Erythroblast (primary cell): ENCODE measurements around the gene ACAA2.
"Not testable (repeated sequence)": the region's sequence is repeated elsewhere in the genome, so short reads cannot be mapped to it uniquely, and the experiment has no call there.

Experiments
- GATA1 ChIP-seq: IDR thresholded peaks from 2 replicates; pipeline ENCODE4 v1.6.1; 2011; ENCODE audit warnings: low read depth, mild to moderate bottlenecking, control low read depth, low read length, moderate library complexity
- POLR2A ChIP-seq: IDR thresholded peaks from 2 replicates; pipeline ENCODE4 v1.6.1; 2011; ENCODE audit warnings: mild to moderate bottlenecking, low read length

DNA sequence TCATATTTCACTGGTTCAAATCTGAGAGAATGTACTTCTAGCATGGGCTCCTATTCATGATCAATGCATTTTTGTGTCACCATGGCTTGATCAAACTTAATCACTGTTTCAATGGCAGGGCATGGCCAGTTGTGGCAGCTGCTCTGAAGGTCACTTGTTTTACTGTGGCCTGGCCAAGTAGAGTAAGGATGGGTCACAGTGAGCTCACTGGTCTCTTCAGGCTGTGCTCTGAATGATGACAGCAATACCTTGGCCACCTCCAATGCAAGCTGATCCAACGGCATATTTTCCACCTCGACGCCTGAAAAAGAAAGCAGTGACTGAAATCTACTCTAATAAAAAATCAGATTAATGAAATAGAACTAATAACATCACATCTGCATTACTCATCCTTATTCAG is 29.7 kb downstream of the ACAA2 start:
- not testable (repeated sequence) for TF ChIP-seq POLR2A, GATA1
